Activated CD4-positive, CD25-positive, alpha-beta regulatory T cell treated with anti-CD3 and anti-CD28 coated beads, Interleukin-2, amount 50 U/mL, for 16 hours (primary cell): Measurements from ENCODE around the gene CCL26.
"Not testable (repeated sequence)": the region's sequence is repeated elsewhere in the genome, so short reads cannot be mapped to it uniquely, and the experiment has no call there.

Experiments used
- DNase-seq: peaks from one replicate; pipeline ENCODE4 v3.0.0-alpha.2; 2020; ENCODE audit warnings: low read depth, low spot score

The CCL26 gene

GRCh38 chr7:75792567-75792966, 20.6 kb upstream of the CCL26 start:
- DNase-seq = not testable (repeated sequence)

DNA sequence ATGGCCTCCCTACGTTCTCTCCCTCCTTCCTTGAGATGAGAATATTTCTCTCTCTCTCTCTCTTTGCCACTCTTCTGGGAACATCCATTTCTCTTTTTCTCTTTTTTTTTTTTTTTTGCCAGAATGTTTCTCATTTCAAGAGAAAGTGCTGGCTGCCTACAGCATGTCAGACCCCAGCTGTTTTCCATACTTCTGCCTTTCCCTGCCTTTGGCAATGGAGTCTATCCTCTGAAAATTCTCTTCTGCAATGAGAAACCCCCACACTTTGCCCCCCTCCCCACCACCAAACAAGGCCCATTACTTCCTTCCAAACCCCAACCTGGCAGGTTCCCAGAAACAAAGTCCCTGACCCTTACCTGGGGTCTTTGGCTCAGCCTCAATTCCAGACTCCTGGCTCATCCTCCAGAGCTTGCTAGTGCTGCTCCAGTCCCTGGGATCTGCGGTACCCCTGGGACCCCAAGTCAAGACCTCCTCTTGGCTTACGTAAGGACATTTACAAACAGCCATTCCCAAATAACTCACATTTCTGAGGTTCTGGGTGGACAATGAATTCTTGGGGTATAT, 17.4 kb upstream of the CCL26 start:
- DNase-seq = no peak

DNA sequence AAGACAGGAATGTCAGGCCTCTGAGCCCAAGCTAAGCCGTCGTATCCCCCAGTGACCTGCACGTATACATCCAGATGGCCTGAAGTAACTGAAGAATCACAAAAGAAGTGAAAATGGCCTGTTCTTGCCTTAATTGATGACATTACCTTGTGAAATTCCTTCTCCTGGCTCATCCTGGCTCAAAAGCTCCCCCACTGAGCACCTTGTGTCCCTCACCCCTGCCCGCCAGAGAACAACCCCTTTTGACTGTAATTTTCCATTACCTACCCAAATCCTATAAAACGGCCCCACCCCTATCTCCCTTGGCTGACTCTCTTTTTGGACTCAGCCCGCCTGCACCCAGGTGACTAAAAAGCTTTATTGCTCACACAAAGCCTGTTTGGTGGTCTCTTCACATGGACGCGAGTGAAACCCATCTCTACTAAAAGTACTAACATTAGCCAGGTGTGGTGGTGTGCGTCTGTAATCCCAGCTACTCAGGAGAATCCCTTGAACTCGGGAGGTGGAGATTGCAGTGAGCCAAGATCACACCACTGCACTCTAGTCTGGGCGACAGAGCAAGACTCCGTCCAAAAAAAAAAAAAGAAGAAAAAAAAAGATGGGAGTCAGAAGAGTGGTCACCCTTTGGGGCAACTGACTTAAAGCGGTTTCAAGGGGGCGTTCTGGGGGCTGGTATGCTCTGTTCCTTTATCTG, 16.3 kb upstream of the CCL26 start:
- not testable (repeated sequence) for DNase-seq

- not testable (repeated sequence) for DNase-seq
These were observed 11.0 kb upstream of the CCL26 start for GRCh38 chr7:75783058-75783457.

DNA sequence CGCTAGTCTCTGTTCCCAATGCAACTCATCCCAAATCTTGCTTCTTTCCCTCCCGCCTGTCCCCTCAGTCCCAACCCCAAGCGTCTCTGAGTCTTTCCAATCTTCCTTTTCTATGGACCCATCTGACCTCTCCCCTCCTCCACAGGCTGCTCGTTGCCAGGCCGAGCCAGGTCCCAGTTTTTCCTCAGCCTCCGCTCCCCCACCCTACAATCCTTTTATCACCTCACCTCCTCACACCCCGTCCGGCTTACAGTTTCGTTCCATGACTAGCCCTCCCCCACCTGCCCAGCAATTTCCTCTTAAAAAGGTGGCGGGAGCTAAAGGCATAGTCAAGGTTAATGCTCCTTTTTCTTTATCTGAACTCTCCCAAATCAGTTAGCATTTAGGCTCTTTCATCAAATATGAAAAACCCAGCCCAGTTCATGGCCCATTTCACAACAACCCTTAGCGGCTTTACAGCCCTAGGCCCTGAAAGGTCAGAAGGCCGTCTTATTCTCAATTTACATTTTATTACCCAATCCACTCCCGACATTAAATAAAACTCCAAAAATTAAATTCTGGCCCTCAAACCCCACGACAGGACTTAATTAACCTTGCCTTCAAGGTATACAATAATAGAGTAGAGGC, 8.7 kb upstream of the CCL26 start:
- DNase-seq = not testable (repeated sequence)

GRCh38 chr7:75779516-75779915, 7.5 kb upstream of the CCL26 start:
- DNase-seq = not testable (repeated sequence)

DNA sequence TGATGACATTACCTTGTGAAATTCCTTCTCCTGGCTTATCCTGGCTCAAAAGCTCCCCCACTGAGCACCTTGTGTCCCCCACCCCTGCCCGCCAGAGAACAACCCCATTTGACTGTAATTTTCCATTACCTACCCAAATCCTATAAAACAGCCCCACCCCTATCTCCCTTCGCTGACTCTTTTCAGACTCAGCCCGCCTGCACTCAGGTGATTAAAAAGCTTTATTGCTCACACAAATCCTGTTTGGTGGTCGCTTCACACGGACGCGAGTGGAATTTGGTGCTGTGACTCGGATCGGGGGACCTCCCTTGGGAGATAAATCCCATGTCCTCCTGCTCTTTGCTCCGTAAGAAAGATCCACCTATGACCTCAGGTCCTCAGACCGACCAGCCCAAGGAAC, 7.0 kb upstream of the CCL26 start:
- DNase-seq = not testable (repeated sequence)

- DNase-seq = peak; percentile 23
These were observed 4.4 kb upstream of the CCL26 start for GRCh38 chr7:75776295-75776971.

DNA sequence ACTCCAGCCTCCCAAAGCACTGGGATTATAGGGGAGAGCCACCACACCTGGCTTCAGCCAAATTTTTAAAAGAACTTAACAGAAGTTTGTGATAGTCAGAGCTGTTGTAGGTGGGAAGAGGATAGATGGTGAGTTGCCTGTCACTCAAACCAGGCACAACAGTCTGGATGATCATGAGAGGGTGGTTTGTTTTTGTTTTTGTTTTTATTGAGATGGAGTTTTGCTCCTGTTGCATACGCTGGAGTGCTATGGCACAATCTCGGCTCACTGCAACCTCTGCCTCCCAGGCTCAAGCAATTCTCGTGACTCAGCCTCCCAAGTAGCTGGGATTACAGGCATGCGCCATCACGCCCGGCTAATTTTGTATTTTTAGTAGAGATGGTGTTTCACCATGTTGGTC, 1.9 kb upstream of the CCL26 start:
- DNase-seq = not testable (repeated sequence)

GRCh38 chr7:75771224-75771623, 787 bp downstream of the CCL26 start:
- DNase-seq = no peak

DNA sequence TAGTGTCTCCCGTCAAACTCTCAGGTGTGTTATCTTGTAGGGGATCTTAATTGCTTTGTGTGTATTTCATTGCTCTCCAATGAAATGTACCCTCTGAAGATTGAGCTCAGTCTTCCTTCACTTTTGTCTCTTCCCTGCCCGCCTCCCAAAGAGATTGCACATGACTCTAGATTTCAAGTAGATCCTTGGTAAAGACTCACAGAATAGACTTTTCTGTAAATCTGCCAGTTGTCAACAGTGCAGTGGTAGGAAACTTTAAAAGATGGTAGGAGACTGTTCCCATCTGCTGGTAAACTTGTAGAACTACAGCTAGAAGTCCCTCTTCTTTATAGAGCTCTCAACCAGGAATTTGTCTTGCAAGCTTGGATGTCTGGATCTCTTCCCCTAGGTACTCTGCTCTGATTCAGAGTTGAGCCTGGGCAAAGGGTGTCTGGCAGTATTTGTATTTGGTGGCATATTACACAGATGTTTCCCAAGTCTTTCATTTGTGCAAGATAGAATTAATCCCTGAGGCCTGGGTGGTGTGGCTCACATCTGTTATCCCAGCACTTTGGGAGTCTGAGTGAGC, 9.6 kb downstream of the CCL26 start:
- DNase-seq = no peak

- not testable (repeated sequence) for DNase-seq
These were observed 10.2 kb downstream of the CCL26 start for GRCh38 chr7:75761801-75762200.

DNA sequence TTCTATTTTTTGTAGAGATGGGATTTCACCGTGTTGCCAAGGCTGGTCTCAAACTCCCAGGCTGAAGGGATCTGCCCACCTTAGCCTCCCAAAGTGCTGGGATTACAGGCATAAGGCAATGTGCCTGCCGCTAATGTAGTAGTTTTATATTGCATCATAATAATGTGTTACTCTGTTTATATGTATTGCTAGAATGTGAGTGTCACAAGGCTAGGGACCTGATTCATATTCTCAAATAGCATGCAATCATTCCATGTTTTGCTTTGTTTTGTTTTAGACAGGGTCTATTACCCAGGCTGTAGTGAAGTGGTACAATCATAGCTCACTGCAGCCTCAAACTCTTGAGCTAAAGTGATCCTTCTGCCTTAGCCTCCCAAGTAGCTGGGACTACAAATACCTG, 13.5 kb downstream of the CCL26 start:
- no peak for DNase-seq

DNA sequence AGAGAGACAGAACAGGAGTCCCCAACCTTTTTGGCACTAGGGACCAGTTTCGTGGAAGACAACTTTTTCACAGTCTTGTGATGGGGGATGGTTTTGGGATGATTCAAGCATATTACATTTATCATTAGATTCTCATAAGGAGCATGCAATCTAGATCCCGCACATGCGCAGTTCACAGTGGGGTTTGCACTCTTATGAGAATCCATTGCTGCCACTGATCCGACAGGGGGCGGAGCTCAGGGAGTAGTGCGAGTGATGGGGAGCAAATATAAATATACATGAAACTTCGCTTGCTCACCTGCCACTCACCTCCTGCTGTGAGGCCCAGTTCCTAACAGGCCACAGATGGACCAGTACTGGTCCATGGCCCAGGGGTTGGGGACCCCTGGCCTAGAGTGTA, 14.2 kb downstream of the CCL26 start:
- DNase-seq = no peak

DNA sequence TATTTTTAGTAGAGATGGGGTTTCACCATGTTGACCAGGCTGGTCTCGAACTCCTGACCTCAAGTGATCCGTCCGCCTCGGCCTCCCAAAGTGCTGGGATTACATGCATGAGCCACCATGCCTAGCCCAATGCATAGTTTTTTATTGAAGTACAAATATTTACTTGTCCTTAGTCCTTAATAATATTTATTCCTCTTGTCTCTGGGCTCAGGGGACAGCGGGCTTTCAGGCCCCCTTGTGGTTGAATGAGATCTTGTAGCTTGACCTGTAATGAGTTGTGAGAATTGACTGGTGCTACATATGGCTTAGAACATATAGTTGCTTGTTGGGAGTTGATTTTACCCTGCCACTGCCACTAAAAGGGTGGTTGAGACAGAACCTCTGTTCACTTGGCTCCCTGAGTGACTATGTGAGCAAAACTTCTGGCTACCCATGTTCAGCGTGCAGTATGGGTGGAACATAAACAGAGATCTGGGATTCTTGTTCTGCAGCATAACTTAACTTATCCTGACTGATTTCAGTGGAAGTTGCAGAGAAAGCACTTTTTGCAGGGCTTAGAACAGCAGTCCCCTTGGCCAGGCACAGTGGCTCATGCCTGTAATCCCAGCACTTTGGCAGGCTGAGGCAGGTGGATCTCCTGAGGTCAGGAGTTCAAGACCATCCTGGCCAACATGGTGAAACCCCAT, 14.9 kb downstream of the CCL26 start:
- no peak for DNase-seq

DNA sequence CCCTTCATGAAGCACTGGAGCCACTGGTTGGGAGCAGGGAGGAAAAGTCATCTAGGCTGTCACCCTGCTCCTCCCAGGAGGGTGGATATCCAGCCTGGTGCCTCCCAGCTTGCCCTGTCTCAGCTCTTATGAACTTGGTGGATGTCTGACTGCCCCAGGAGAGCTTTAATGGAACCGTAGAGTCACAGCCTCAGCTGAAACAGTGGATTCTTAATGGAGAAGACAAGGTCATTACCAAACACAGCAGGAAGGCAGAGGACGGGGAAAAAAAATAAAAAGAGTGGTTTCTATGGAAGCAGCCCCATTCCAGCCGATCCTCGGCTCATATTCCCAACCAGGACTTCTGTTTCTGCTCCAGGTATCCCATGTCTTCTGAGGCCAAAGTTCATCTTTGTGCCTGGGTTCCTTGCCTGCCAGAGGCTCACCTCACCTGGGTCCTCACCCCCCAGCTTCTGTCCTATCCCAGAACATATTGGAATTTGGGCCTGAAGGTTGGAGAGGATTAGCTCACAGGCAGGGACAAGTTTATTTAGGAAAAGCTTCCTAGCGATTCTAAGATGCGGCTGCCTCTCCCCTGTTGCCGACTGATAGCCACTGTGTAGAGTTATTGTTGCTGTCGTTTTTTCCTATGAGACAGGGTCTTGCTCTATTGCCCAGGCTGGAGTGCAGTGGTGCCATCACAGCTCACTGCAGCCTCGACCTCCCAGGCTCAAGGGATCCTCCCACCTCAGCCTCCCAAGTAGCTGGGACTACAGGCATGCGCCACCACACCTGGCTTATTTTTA, 15.6 kb downstream of the CCL26 start:
- DNase-seq = no peak

GRCh38 chr7:75743455-75743859, 28.6 kb downstream of the CCL26 start:
- DNase-seq = no peak

DNA sequence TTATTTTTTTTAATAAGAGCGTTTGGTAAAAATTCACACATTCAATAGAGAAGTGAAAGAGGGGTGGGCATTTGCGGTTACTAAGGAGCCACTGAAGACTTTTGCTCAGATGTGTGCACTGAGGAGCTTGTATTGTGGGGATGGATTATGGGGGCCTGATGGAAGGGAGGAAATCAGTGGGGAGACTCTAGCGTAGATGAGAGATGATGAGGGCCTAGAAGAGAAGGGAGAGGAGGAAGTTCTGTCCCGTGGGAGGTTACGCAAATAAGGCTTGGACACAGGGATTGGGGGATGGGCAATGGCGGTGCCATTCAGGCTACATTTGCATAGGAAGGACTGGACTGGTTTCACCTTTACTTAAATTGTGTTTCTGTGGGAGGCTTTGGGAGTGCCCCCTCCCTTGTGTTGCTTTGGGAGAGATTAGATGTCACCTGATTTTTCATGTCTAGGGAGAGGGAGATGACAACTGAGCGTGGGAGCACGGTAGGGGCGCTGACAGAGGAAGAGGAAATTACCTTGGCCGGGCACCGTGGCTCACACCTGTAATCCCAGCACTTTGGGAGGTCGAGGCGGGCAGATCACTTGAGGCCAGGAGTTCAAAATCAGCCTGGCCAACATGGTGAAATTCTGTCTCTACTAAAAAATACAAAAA, 31.0 kb downstream of the CCL26 start:
- no peak for DNase-seq

DNA sequence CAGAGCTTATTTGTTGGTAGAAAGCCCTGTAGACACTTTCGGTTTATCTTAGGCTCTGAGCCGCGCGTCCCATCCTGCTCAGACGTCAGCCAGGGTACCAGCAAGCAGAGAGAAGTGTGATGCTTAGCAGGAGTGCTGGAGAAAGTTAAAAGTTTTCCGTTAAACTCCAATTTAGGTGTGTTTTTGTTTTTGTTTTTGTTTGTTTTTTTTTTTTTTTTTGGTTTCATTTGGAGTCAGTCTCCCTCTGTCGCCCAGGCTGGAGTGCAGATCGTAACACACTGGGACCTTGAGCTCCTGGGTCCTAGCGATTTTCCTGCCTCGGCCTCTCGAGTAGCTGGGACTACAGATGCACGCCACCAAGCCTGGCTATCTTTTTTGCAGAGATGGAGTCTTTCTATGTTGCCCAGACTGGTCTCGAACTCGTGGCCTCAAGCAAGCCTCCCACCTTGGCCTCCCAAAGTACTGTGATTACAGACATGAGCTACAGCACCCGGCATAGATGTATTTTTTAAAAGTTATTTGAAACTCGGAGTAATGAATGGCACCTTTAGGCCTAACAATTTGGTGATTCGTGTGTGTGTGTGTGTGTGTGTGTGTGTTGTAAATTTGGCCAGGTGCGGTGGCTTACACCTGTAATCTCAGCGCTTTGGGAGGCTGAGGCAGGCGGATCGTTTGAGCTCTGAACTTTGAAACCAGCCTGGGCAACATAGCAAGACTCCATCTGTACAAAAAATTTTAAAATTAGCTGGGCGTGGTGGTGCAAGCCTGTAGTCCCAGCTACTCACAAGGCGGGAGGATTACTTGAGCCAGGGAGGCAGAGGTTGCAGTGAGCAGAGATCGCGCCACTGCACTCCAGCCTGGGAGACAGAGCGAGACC, 32.0 kb downstream of the CCL26 start:
- no peak for DNase-seq
